DOHH2 (cell line): Measurements from ENCODE around the gene SPTLC2.
"Not testable (repeated sequence)": the region's sequence is repeated elsewhere in the genome, so short reads cannot be mapped to it uniquely, and the experiment has no call there.

Source experiments
- H3F3A ChIP-seq: fragments of 200-600 bp; sonication (generic), shearing (Covaris generic); 2 replicates; pipeline ENCODE4 v1.6.0; 2016; ENCODE audit warnings: antibody characterized with exemption, mild to moderate bottlenecking; ENCODE audit not compliant: control insufficient read depth, insufficient read depth
- H3K27ac ChIP-seq: fragments of 200-600 bp; sonication (generic); 2 replicates; pipeline ENCODE4 v1.5.1; 2014; ENCODE audit warnings: low read depth, mild to moderate bottlenecking, low read length, moderate library complexity
- H3K27me3 ChIP-seq: fragments of 200-600 bp; sonication (generic); 2 replicates; pipeline ENCODE4 v1.6.1; 2014; ENCODE audit warnings: mild to moderate bottlenecking, low read length, mixed read lengths; ENCODE audit not compliant: control insufficient read depth
- H3K36me3 ChIP-seq: fragments of 200-600 bp; sonication (generic); 2 replicates; pipeline ENCODE4 v1.6.1; 2014; ENCODE audit warnings: mild to moderate bottlenecking, low read length, moderate library complexity, mixed read lengths; ENCODE audit not compliant: control insufficient read depth
- H3K4me1 ChIP-seq: fragments of 200-600 bp; sonication (generic); 2 replicates; pipeline ENCODE4 v1.6.1; 2014; ENCODE audit warnings: mild to moderate bottlenecking, low read length, mixed read lengths; ENCODE audit not compliant: control insufficient read depth
- H3K4me2 ChIP-seq: fragments of 200-600 bp; sonication (generic); 2 replicates; pipeline ENCODE4 v1.6.0; 2014; ENCODE audit warnings: mild to moderate bottlenecking, low read length, moderate library complexity
- H3K4me3 ChIP-seq: fragments of 200-600 bp; sonication (generic); 2 replicates; pipeline ENCODE4 v1.5.1; 2014; ENCODE audit warnings: mild to moderate bottlenecking, low read length, mixed read lengths
- H3K79me2 ChIP-seq: fragments of 200-600 bp; sonication (generic); 2 replicates; pipeline ENCODE4 v1.6.1; 2014; ENCODE audit warnings: mild to moderate bottlenecking, low read length, mixed read lengths; ENCODE audit not compliant: control insufficient read depth
- H3K9me2 ChIP-seq: fragments of 200-600 bp; sonication (generic); replicated peaks from 2 replicates; pipeline ENCODE4 v1.6.1; 2014; ENCODE audit warnings: mild to moderate bottlenecking, low read length, mixed read lengths; ENCODE audit not compliant: control insufficient read depth
- H3K9me3 ChIP-seq: fragments of 200-600 bp; sonication (generic); 2 replicates; pipeline ENCODE4 v1.6.1; 2014; ENCODE audit warnings: antibody characterized with exemption, low read length, mixed read lengths; ENCODE audit not compliant: control insufficient read depth, insufficient read depth
- H4K20me1 ChIP-seq: fragments of 200-600 bp; sonication (generic); 2 replicates; pipeline ENCODE4 v1.6.0; 2014; ENCODE audit warnings: low read depth, mild to moderate bottlenecking, antibody characterized with exemption, low read length, moderate library complexity; ENCODE audit not compliant: control insufficient read depth, insufficient read depth
- CTCF ChIP-seq: fragments of 200-600 bp; sonication (generic); IDR thresholded peaks from one replicate; pipeline ENCODE4 v1.5.1; 2014; ENCODE audit warnings: antibody characterized with exemption, mild to moderate bottlenecking, low read depth, low read length; ENCODE audit not compliant: poor library complexity, severe bottlenecking
- EZH2phosphoT487 ChIP-seq: fragments of 200-600 bp; sonication (generic); IDR thresholded peaks from 2 replicates; pipeline ENCODE4 v1.6.1; 2017; ENCODE audit warnings: borderline replicate concordance, mild to moderate bottlenecking, antibody characterized with exemption, low read length, moderate library complexity, mixed read lengths

Gene SPTLC2

GRCh38 chr14:77547512-77548180, 68.8 kb downstream of the SPTLC2 start:
- no peak overlapping the region for H3K27ac ChIP-seq
- no peaks in the 10 kb centered on the region for H3K9me2 ChIP-seq
- H3K4me3 ChIP-seq = no peak overlapping the region
- H4K20me1 ChIP-seq = no peaks in the 10 kb centered on the region
- H3K4me2 ChIP-seq = no peak overlapping the region
- H3K36me3 ChIP-seq = peaks cover 61% of the 10 kb centered on the region
- no peaks in the 10 kb centered on the region for H3K9me3 ChIP-seq
- no peaks in the 10 kb centered on the region for H3K79me2 ChIP-seq
- peaks cover 7% of the 10 kb centered on the region for H3K4me1 ChIP-seq
- no peaks in the 10 kb centered on the region for H3K27me3 ChIP-seq
- TF ChIP-seq CTCF (no peak), EZH2phosphoT487 (no peak)
- H3F3A ChIP-seq = 0 out of 2 replicates have a peak, but pooled peaks cover 2% of the 10 kb centered on the region

- H3K27ac ChIP-seq, H3F3A ChIP-seq, H3K9me2 ChIP-seq, H3K79me2 ChIP-seq, H3K27me3 ChIP-seq, H3K4me3 ChIP-seq, H3K9me3 ChIP-seq, H4K20me1 ChIP-seq, H3K4me2 ChIP-seq: not testable (repeated sequence)
- Histone ChIP-seq H3K4me1 (peaks cover 14% of the 10 kb centered on the region), H3K36me3 (peaks cover 48% of the 10 kb centered on the region)
These were observed 71.3 kb downstream of the SPTLC2 start for GRCh38 chr14:77545171-77545570.

- no peaks in the 10 kb centered on the region for H3K9me3 ChIP-seq
- H3K27ac ChIP-seq = no peak overlapping the region
- peaks cover 14% of the 10 kb centered on the region for H3K4me1 ChIP-seq
- no peak overlapping the region for H3K4me3 ChIP-seq
- no peak for TF ChIP-seq EZH2phosphoT487
- no peak for TF ChIP-seq CTCF
- H4K20me1 ChIP-seq = no peaks in the 10 kb centered on the region
- no peaks in the 10 kb centered on the region for H3K27me3 ChIP-seq
- no peaks in the 10 kb centered on the region for H3K79me2 ChIP-seq
- no peaks in the 10 kb centered on the region for H3K9me2 ChIP-seq
- no peaks in the 10 kb centered on the region for H3F3A ChIP-seq
- H3K36me3 ChIP-seq = peaks cover 42% of the 10 kb centered on the region
- H3K4me2 ChIP-seq = no peak overlapping the region
These were observed 71.9 kb downstream of the SPTLC2 start for GRCh38 chr14:77544571-77544970.

- Histone ChIP-seq H3K4me1 (peaks cover 14% of the 10 kb centered on the region), H3K79me2 (no peaks in the 10 kb centered on the region), H3K27ac (no peak overlapping the region), H4K20me1 (no peaks in the 10 kb centered on the region), H3K27me3 (no peaks in the 10 kb centered on the region), H3K4me2 (no peak overlapping the region), H3K4me3 (no peak overlapping the region), H3K9me3 (no peaks in the 10 kb centered on the region), H3K9me2 (no peaks in the 10 kb centered on the region), H3F3A (no peaks in the 10 kb centered on the region; the same call in 1 of the 2 replicates), H3K36me3 (peaks cover 34% of the 10 kb centered on the region)
- TF ChIP-seq EZH2phosphoT487 (no peak), CTCF (no peak)
These were observed 72.7 kb downstream of the SPTLC2 start for GRCh38 chr14:77543637-77544334.
